MM.1S (cell line): ENCODE results near the gene MRE11.

Experiments used
- EZH2 ChIP-seq: fragments of 300-600 bp; sonication (generic); optimal IDR thresholded peaks from 2 replicates; pipeline ENCODE3; 2017; ENCODE audit warnings: low read depth, mild to moderate bottlenecking, antibody characterized with exemption, low read length, mixed read lengths
- TF ChIP-seq, protein P1 (sequence below): fragments of 300-600 bp; sonication (generic); IDR thresholded peaks from 2 replicates; pipeline ENCODE4 v1.5.1; 2016; ENCODE audit warnings: antibody characterized with exemption, low read length, mixed read lengths

DNA sequence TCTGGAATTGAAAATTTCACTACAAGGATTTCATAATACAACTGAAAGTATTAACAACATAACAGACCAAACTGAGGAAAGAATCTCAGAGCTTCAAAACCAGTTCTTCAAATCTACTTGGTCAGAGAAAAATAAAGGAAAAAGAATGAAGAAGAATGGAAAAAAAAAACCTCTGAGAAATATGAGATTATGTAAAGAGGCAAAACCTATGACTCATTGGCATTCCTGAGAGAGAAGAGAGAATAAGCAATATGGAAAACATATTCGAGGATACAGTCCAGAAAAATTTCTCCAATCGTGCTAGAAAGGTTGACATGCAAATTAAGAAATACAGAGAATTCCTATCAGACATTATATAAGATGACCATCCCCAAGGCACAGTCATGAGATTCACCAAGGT lies 69.0 kb downstream of the MRE11 start:
- TF ChIP-seq EZH2 = no peak
- TF ChIP-seq, protein P1, sequence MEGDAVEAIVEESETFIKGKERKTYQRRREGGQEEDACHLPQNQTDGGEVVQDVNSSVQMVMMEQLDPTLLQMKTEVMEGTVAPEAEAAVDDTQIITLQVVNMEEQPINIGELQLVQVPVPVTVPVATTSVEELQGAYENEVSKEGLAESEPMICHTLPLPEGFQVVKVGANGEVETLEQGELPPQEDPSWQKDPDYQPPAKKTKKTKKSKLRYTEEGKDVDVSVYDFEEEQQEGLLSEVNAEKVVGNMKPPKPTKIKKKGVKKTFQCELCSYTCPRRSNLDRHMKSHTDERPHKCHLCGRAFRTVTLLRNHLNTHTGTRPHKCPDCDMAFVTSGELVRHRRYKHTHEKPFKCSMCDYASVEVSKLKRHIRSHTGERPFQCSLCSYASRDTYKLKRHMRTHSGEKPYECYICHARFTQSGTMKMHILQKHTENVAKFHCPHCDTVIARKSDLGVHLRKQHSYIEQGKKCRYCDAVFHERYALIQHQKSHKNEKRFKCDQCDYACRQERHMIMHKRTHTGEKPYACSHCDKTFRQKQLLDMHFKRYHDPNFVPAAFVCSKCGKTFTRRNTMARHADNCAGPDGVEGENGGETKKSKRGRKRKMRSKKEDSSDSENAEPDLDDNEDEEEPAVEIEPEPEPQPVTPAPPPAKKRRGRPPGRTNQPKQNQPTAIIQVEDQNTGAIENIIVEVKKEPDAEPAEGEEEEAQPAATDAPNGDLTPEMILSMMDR = no peak
